G401.6 (cell line): ENCODE measurements around the gene TMEM198.

Source experiments
- FAIRE-seq: peaks from 2 replicates; lab custom pipeline; 2012; peaks lifted over from hg19 to GRCh38; lab: Jason Lieb, UNC

Gene TMEM198

DNA sequence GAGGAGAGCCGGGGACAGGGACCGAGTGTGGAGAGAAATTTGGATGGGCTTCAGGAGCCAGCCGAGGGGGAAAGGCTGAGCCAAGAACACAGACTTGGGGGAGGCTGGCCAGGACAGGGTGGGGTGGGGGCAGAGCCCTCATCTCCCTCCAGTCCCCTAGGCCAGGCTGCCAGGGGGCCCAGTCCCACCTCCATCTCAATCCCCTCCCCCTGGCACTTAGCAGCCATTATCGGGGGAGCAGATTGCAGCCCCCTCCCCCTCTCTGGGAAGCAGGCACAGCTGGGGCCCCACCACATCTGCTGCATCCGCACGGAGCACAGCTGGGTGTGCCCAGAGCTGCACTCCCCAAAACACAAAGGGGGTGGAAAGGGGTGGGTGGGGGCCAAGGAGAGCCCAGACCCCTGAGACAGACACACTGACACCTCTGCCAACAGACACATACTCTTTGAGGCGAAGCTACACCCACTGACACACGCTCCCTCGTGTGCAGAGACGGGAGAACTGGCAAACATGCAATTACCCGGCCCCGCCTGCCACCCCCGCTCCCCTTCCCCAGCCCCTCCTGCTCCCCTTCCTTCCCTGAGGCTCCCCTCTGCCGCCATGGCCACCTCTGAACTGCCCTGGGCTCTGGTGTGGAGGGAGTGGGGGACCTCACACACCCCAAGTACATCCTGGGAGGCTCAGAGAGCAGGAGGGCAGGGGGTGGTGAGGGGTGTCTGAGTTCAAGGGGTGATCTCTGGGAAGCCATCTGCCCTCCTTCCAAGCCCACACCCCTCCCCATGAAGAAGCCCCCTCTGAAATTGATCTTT is 34.7 kb upstream of the TMEM198 start:
- no peak for FAIRE-seq

DNA sequence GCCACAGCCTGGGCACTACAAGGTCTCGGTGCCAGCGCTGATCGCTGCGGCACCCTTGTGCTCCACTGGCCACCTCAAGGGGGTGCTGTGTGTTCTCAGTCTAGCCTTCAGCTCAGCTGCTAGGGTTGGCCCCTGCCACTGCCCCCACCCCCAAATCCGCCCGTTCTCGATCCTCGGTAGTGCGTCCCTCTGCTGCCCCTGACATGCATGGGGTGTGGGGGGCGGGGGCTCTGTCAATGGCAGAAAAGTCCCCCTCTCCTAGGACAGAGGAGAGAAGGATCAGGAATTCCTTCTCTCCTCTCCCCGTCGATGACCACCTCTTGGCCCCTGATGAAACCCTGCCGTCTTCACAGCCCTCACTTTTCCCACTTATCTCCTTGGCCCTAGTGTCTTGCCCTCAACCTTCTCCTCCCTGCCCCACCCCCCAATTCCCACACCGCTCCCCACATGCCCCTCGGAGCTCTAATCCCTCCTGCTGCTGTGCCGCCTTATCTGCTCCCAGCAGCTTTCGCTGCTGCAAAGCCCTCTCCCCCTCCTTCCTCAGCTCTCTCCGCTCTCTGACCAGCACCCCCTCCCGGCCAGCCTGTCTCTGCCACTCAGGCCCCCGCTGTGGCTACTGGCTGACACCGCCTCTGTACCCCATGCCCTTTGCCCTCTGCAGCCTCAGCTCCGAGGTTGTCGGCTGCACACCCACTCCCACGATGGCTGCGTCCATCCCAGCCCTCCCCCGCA is 33.9 kb upstream of the TMEM198 start:
- no peak for FAIRE-seq

DNA sequence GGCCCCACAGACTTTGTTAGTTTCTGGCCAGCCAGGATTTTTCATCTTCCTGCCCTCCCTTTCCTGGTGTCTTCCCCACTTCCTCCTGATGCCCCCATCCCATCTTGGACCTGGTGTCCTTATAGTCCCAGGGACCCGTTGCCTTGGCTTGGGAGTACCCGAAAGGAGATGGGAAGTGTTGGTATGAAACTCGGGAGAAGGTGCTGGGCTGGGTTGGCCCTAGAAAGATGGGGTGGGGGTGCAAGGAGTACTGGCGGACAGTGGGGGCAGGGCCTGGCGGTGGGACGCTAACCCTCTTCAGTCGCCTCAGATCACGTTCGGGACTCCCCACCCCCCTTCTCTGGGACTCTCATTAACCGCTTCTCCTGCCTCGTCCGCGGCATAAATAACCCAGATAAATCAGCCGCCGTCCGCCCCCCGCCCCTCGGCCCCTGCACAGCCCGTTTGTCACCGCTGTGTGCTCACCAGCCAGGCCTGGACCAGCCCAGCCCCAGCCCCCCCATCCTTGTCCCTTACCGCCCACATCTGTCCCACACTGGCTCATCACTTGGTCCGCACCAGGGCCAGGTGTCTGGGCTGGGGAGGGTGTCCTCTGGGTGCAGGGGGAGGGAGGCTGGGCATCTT is 33.2 kb upstream of the TMEM198 start:
- no peak for FAIRE-seq

DNA sequence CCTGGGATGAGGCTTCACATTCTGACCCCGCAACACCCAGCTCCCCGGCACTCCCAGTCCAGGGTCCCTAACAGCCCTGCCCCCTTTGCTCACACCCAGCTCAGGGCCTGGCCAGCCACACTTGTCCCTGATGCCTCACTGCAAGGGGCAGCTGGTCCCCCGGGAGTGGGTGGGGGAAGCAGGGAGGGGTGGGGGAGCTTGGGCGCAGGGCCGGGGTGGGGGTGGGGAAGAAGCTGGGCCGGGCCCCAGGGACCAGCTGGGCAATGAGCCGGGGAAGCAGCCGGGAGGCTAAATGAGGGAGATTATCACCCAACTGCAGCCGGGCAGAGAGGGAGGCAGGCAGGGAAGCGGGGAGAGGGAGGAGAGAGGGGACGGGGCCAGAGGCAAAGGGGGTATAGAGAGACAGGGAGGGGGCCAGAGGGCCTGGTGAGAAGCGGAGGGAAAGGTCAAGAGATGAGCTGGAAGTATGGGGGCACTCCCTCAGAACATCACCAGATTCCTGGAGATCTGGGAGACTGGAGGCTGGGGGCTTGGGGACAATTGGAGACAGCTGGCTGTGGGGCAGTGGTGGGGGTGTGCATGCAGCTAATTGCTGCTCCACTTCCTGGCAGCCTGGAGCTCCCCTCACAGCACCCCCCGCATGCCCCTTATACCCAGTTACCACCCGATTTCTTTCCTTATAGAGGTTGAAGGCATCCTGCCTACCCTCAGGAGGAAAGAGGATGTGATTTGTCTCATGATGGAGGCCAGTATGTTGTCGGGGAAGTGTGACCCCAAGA is 32.1 kb upstream of the TMEM198 start:
- no peak for FAIRE-seq

DNA sequence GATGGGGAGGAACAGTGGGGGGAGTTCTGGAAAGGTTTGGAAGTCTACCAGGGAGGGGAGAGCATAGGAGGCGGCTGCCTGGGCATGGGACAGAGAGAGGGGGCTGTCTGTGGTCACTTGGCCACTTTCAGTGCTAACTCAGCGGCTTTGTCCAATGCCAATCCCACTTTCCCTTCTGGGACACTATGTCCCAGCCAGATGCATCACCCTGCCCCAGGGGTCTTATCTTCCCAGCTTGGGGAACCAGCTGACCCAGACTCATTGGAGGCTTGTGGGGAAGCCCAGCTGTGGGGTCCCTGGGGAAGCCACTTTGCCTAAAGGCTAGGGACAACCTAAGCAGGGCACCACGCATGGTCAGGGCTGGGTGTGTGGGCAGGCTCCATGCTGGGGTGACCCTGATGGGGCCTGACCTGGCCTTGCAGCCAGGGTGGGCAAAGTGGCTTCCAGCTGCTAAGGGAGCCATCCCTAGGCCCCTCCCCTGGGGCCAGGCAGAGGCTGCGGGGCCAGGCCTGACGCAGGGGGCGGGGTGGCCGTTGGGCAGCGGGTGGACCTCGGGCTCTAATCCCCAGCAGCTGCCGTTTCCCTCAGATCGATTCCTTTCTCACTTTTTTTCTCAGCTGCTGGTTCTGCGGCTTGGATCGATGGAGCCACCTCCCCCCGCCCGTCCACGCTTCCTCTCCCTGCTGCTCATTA is 31.2 kb upstream of the TMEM198 start:
- no peak for FAIRE-seq

DNA sequence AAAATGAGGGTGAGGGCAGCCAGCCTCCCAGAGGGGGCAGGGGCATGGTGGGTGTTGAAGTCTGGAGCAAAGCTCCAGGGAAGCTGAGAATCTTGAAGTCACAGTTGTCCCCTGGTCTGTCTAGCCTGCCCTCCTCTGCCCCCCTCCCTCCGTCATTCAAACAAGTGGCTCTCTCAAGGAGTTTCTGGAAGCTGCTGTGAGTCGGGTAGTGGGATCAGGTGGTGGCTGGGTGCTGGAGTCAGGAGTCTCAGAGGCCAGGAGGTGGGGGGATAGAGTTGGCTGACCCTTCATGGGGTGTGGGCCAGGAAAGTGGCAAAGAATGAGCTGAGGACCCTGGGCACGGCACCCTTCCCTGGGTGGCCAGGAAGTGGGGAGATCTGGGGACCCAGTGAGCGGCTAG is 30.0 kb upstream of the TMEM198 start:
- no peak for FAIRE-seq

DNA sequence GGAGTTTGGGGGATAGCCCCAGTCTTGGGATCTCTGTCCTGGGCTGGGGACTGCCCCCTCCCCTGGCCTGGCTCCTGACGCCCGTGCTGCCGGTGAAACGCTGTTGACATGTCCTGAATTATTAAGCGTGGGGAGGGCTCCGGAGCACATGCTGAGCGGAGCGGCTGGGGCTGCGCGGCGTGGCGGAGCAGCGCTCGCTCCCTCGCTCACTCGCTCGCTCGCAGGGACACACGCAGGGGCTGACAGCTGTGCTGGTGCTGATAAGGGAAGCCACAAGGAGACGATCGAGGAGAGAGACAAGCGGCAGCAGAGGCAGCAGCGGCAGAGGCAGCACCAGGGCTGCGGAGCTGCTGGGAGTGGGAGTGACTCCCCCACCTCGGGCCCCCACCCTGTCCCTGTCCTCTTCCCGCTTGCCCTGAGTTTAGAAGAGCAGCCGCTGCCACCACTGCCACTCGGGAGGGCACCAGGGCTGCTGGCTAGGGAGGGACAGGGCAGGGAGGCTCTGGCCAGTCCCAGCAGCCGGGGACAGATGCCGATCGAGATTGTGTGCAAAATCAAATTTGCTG is 29.5 kb upstream of the TMEM198 start, which contains the start of gene ASIC4:
Gene ASIC4, plus strand, starts transcription at position 287 of the 566 bp plus-strand sequence. Its CDS starts 243 bp downstream, at position 530.
- FAIRE-seq: no peak

DNA sequence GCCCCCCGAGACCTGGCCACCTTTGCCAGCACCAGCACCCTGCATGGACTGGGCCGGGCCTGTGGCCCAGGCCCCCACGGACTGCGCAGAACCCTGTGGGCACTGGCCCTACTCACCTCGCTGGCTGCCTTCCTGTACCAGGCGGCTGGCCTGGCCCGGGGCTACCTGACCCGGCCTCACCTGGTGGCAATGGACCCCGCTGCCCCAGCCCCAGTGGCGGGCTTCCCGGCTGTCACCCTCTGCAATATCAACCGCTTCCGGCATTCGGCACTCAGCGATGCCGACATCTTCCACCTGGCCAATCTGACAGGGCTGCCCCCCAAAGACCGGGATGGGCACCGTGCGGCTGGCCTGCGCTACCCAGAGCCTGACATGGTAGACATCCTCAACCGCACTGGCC is 29.0 kb upstream of the TMEM198 start:
- no peak for FAIRE-seq

DNA sequence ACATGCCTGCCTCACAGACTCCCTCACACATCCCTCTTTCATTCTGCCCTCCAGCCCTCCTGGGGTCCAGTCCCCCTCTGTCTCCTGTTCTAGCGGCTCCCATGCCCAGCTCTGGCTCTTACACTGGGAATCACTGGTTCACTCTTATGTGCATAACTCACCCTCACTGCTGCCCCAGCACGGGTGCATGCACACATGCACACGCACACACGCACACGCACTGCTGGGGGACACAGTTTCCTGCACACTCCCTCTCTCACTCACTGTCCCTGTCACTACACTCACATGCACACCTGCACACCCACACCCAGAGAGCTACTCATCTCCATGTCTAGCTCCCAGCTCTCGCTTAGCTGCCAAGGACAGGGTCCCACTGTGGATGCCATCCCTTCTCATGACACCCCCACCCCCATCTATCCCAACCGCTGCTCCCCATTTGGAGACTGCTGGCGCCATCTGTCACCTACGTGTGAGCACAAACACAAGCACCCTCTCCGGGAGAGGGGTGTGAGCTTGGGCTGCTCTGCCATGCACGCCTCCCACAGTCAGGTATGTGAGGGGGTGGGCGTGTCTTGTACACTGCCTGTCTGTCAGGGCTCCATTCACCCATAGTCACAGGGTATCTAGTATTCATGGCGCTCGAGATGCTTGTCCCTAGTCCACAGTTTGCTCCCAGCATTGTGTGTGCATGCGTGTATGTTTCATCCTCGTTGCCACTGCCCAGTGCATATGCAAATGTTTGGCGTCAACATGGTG is 27.8 kb upstream of the TMEM198 start:
- no peak for FAIRE-seq

DNA sequence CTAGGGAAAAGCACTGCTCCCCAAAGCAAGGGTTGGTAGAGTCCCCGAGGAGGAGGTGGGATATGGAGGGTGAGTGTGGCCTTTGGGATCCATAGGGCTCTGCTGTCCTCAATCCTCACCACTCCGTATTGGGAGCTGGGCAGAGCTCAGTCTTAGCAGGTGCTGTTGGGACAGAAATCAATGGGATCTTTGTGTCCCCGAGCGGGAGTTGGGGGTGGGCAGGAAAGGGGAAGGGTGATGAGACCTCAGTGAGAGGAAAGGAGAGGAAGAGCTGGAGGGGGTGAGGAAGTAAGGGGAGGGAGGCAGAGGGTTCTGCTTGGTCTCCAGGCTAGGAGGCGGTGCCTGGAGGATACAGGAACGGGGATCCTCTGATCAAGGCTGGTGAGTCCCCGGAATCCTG is 26.9 kb upstream of the TMEM198 start:
- FAIRE-seq: no peak

DNA sequence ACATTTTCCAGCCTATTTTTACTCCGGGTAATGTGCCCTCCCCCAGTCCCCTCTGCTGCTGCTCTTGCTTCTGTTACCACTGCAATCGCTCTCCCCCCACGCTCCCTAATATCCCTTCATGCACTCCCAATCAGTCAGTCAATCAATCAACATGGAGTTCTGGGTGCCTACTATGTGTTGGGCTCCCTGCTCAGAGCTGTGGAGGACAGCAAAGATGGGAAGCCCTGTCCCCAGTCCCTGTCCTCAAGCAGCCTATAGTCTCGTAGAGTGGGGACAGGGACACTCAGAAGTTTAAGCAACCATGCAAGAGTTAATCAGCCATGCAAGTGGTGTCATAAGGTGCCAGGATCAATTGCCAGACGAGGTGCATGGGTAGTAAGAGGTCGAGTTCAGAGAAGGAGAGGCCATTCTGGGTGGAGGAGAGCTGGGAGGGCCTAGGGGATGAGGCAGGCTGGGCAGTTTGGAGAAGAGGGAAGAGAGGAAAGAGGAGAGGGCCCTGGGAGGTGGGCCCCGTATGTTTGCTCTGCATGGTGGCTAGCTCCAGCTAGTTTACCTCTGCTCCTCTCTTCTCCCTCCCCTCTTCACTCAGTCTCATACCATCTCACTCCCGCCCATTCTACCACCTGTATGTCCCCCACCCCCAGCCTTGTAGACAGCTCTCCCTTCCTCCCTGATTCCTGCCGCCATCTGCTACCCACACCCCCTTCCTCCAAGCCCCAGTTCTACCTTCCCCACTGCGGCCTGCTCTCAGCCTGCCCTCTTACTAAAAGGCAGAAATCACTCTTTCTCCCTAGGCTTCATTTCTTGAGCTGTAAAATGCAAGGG is 25.7 kb upstream of the TMEM198 start:
- FAIRE-seq: no peak

DNA sequence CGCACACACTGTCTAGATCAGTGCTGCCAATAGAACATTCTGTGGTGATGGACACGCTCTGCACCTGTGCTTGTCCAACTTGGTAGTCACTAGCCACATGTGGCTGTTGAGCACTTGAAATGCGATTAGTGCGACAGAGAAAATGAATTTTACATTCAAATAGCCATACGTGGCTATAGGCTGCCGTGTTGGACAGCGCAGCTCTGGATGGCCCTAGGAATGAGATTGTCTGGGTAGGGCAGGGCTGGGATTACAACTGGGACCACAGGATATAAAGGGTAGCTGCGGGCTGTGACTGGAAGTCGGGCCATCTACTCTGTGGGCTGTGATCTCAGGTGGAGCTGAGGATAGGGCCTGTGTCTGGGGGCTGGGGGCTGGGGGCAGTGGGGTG is 24.3 kb upstream of the TMEM198 start:
- no peak for FAIRE-seq

DNA sequence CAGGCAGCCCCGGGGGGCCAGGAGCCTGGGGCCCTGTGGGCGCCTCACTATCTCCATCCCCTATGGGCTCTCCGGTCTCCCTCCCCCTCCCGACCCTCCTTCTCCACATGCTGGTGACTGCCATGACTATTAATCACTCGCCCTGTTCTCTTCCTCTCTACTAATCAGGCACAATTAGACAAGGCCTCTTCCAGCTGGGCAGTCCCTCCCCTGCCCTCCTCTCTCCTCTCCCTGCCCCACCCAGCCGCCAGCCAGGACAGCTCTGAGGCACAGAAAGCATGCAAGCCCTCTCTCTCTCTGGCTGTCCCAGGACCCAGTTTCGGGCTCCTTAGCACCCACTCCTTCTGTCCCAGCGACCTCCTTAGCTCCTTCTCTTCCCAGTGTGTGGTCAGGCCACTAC is 23.7 kb upstream of the TMEM198 start:
- FAIRE-seq: no peak

DNA sequence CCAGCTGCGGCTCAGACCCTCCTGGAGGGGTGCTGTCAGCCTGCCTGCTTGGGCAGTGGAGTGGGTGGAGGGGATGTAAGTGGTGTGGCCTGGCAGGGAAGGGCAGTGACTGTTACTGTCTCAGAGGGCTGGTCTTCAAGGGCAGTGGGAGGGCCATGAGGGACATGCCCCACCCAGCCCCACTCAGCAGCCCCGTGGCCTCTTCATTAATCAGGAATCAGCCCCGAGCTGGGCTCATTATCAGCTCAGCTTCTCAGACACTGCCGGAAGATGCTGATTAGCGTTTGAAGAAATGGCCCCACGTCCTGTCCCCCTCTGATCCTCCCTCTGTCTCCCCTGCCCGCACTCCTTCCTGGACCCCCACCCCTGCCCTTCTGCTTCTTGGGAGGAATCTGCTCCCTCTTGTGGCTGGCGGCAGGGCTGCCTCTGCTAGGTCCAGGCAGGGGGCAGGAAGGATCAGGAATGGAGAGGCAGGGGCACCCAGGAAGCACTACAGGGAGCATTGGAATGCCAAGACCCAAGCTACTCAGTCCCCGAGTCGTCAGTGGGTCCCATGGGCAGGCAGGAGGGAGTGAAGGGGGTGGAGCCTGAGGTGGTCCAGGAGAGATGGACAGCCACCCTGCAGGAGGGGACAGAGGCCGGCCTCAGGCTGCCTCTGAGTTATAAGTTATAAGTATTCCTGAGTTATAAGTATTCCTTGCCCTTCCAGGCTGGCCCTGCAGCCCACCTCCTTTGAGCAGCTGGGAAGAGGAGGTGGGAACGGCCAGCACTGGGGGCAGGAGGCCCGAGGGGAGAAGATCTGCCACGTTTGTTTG is 22.6 kb upstream of the TMEM198 start:
- no peak for FAIRE-seq

DNA sequence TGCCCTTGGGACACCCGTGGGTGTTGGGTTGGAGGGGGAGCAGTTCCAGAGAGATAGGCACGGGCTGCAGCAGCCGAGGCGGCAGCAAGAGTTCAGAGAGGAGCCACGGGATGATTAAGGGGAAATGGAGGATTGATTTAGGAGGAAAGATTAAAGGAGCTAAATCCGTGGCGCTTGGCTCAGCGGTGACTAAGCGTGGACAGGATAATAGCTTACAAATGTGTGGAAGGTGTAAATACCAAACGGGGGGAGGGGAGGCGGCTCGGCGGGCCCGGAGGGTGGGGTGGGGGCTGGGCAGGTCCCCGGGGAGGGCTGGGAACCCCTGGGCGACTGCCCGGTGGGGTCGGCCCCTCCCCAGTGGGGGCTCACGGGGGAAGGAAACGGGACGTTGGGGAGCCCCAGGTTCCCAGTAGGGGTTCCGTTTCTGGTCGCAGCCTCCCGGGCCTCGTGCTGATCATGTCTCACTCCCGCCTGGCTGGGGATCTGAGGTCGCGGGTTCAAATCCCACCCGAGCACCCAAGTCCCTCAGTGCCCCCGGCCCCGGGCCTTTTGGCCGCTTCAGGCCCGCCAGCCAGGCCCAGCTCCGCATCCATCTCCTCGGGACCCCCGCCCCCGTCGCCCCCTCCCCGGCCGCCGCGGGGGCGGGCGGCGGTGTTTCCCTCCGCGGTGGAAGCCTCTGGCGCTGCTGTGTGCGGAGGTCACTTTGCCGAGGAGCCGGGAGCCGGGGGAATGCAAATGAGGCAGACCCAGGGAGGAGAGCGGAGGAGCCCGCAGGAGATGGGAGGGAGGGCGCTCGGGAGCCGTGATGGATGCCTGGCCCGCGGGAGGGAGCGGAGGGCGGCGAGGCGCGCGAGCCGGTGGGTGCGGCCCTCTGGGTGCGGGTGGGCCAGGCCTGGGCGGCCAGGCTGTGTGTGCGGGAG is 21.5 kb upstream of the TMEM198 start:
- no peak for FAIRE-seq

DNA sequence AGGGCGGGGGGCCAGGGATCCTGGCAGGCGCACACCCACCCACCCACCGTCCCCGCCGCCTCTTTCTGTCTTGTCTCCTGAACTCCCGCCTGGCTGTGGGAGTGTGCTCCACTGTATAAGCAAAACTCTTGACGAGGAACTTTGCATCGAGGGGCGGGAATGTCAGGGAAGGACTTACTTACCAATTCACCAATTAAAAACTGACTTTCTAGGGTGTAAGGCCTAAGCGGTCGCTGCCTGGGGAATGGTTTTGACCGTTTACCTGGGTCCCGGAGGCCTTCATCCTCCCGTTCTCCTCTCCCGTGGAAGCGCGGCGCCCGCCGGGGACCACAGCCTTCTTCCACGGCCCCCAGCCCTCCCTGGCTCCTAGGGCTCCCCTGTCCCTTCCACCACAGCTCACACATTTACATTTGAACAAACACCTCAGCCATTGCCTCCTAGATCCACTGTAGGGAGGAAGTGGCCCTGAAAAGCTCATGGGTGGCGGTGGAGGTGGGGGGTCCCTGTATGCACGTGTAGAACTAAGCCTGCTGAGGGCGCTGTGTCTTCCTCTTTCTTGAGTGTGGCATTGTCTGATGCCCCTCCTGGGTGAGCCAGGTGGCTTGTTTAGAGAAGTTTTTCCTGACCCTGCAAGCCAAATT is 20.7 kb upstream of the TMEM198 start:
- FAIRE-seq: no peak

DNA sequence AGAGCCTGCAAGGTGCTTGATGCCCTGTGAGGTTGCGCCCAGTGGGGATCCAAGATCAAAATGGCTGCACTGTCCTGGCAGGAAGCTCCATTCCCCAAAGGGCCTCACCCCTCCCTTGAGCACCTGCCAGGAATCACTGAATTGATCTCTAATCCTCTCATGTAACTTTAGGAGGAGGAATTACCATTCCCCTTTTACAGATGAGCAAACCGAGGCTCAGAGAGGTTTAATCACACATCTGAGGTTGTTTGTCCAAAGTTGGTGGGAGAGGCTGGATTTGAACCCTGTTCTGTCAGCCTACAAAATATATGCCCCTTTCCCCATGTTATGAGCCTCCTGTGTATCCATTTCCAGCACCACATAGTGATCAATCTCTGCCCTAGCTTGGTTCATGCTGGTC is 19.0 kb upstream of the TMEM198 start:
- FAIRE-seq: no peak
